SU-DHL-6 (cell line): ENCODE results near the gene DYSF.

Source experiments
- H2AFZ ChIP-seq: fragments of 200-600 bp; sonication (generic); 2 replicates; pipeline ENCODE4 v1.6.1; 2014; ENCODE audit warnings: low read depth, mild to moderate bottlenecking, moderate library complexity, mixed read lengths, antibody characterized with exemption, low read length; ENCODE audit not compliant: severe bottlenecking
- H3F3A ChIP-seq: fragments of 200-600 bp; shearing (Covaris generic); 2 replicates; pipeline ENCODE4 v1.6.0; 2016; ENCODE audit warnings: antibody characterized with exemption, mild to moderate bottlenecking; ENCODE audit not compliant: insufficient read depth
- H3K27ac ChIP-seq: fragments of 200-600 bp; sonication (generic); 2 replicates; pipeline ENCODE4 v1.5.1; 2016; ENCODE audit warnings: low read depth, mild to moderate bottlenecking, low read length, moderate library complexity, mixed read lengths
- H3K27me3 ChIP-seq: fragments of 200-600 bp; sonication (generic), shearing (Covaris generic); 2 replicates; pipeline ENCODE4 v1.6.0; 2014; ENCODE audit warnings: mild to moderate bottlenecking, low read length
- H3K36me3 ChIP-seq: fragments of 200-600 bp; sonication (generic); 2 replicates; pipeline ENCODE4 v1.6.1; 2014; ENCODE audit warnings: mild to moderate bottlenecking, low read length, mixed read lengths
- H3K4me2 ChIP-seq: fragments of 300-600, 200-600 bp; shearing (Covaris generic), sonication (generic); 2 replicates; pipeline ENCODE4 v1.6.0; 2014; ENCODE audit warnings: low read length, low read depth, mild to moderate bottlenecking; ENCODE audit not compliant: poor library complexity, severe bottlenecking
- H3K4me3 ChIP-seq: fragments of 200-600 bp; sonication (generic); 2 replicates; pipeline ENCODE4 v1.5.1; 2014; ENCODE audit warnings: antibody characterized with exemption, low read length, mild to moderate bottlenecking, mixed read lengths; ENCODE audit not compliant: insufficient read depth, poor library complexity, severe bottlenecking
- H3K79me2 ChIP-seq: fragments of 200-600 bp; sonication (generic); 2 replicates; pipeline ENCODE4 v1.6.1; 2014; ENCODE audit warnings: mild to moderate bottlenecking, low read length, moderate library complexity; ENCODE audit not compliant: insufficient read depth
- H3K9ac ChIP-seq: fragments of 200-600 bp; sonication (generic); 2 replicates; pipeline ENCODE4 v1.7.0; 2014; ENCODE audit warnings: mild to moderate bottlenecking, low read length
- H3K9me2 ChIP-seq: fragments of 200-600 bp; sonication (generic); replicated peaks from 2 replicates; pipeline ENCODE4 v1.6.1; 2014; ENCODE audit warnings: low read length; ENCODE audit not compliant: insufficient read depth
- H3K9me3 ChIP-seq: fragments of 200-600 bp; sonication (generic); 2 replicates; pipeline ENCODE4 v1.6.1; 2014; ENCODE audit warnings: low read length, mixed read lengths; ENCODE audit not compliant: insufficient read depth
- H4K20me1 ChIP-seq: fragments of 200-600 bp; sonication (generic); 2 replicates; pipeline ENCODE4 v1.6.1; 2014; ENCODE audit warnings: low read depth, mild to moderate bottlenecking, antibody characterized with exemption, low read length, moderate library complexity, mixed read lengths
- CTCF ChIP-seq: fragments of 200-600 bp; sonication (generic); IDR thresholded peaks from one replicate; pipeline ENCODE4 v1.5.1; 2017; ENCODE audit warnings: antibody characterized with exemption, mild to moderate bottlenecking, low read length, moderate library complexity; ENCODE audit not compliant: insufficient read depth, poor library complexity, severe bottlenecking
- EZH2phosphoT487 ChIP-seq: fragments of 200-600 bp; sonication (generic), shearing (Covaris generic); conservative IDR thresholded peaks from 2 replicates; pipeline ENCODE4 v1.6.1; 2018; ENCODE audit warnings: mild to moderate bottlenecking, antibody characterized with exemption, low read length, moderate library complexity, mixed read lengths

Gene DYSF

GRCh38 chr2:71599038-71599437 lies 145.7 kb downstream of the DYSF start:
- Histone ChIP-seq H3K4me2 (no peak overlapping the region), H4K20me1 (no peaks in the 10 kb centered on the region), H3K9me3 (no peaks in the 10 kb centered on the region), H3F3A (no peaks in the 10 kb centered on the region), H3K79me2 (no peaks in the 10 kb centered on the region), H3K9ac (no peak overlapping the region), H3K27me3 (no peaks in the 10 kb centered on the region), H3K36me3 (no peaks in the 10 kb centered on the region), H2AFZ (no peak overlapping the region), H3K9me2 (no peaks in the 10 kb centered on the region), H3K4me3 (no peak overlapping the region), H3K27ac (no peak overlapping the region)
- TF ChIP-seq CTCF (no peak), EZH2phosphoT487 (no peak)

DNA sequence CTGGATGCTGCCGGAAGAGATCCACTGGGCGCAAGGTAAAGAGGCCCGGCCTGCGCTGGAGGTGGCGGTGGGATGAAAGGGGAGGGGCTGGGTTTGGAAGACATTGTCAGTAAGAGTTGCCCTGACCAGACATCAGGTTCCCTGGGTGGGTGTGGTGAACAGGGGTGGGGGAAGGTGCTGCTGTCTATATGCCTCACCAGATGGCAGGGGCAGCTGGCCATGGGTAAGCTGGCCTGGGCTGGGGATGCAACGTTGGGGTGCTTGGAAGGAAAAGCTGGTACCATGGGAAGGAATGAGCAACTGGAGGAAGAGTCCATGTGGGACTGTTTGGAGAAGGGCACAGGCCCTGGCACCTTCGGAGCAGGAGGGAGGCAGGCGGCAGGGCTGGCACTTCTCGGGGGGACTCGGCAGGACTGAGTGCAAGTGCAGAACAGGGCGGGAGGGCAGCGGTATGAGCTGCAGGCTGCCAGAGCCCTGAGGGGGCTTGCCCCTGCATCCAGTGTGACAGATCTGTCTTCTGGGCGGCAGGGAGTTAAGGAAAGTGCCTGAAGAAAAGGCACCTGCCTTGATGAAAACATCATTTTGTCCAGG lies 146.4 kb downstream of the DYSF start:
- Histone ChIP-seq H3K79me2 (no peaks in the 10 kb centered on the region), H3K9ac (no peak overlapping the region), H3F3A (no peaks in the 10 kb centered on the region), H3K9me3 (no peaks in the 10 kb centered on the region), H3K9me2 (no peaks in the 10 kb centered on the region), H3K4me3 (no peak overlapping the region), H3K27ac (no peak overlapping the region), H3K36me3 (no peaks in the 10 kb centered on the region), H2AFZ (no peak overlapping the region), H4K20me1 (no peaks in the 10 kb centered on the region), H3K27me3 (no peaks in the 10 kb centered on the region), H3K4me2 (no peak overlapping the region)
- no peak for TF ChIP-seq EZH2phosphoT487
- no peak for TF ChIP-seq CTCF

- Histone ChIP-seq H3K27ac (no peak overlapping the region), H3K4me3 (no peak overlapping the region), H3K9ac (no peak overlapping the region), H3F3A (no peaks in the 10 kb centered on the region), H3K9me2 (no peaks in the 10 kb centered on the region), H3K79me2 (no peaks in the 10 kb centered on the region), H2AFZ (no peak overlapping the region), H4K20me1 (no peaks in the 10 kb centered on the region), H3K9me3 (no peaks in the 10 kb centered on the region), H3K27me3 (no peaks in the 10 kb centered on the region), H3K36me3 (no peaks in the 10 kb centered on the region), H3K4me2 (no peak overlapping the region)
- TF ChIP-seq EZH2phosphoT487 (no peak), CTCF (no peak)
These were observed 147.2 kb downstream of the DYSF start for GRCh38 chr2:71600555-71600954.
